LNCaP clone FGC (cell line): Measurements from ENCODE around the gene UNC13A.
"Not testable (repeated sequence)": the region's sequence is repeated elsewhere in the genome, so short reads cannot be mapped to it uniquely, and the experiment has no call there.

Source experiments
- DNase-seq: peaks from one replicate; pipeline ENCODE4 v3.0.0-alpha.2; 2011; ENCODE audit warnings: low read depth
- H3K4me3 ChIP-seq: 2 replicates; pipeline ENCODE4 v1.5.1; 2011; ENCODE audit warnings: mild to moderate bottlenecking, low read depth, low read length, control low read depth
- TF ChIP-seq, protein P1 (sequence below): IDR thresholded peaks from 2 replicates; pipeline ENCODE4 v1.5.1; 2012; ENCODE audit warnings: mild to moderate bottlenecking; ENCODE audit not compliant: control insufficient read depth, insufficient read depth; ENCODE audit errors: extremely low read depth

UNC13A gene

DNA sequence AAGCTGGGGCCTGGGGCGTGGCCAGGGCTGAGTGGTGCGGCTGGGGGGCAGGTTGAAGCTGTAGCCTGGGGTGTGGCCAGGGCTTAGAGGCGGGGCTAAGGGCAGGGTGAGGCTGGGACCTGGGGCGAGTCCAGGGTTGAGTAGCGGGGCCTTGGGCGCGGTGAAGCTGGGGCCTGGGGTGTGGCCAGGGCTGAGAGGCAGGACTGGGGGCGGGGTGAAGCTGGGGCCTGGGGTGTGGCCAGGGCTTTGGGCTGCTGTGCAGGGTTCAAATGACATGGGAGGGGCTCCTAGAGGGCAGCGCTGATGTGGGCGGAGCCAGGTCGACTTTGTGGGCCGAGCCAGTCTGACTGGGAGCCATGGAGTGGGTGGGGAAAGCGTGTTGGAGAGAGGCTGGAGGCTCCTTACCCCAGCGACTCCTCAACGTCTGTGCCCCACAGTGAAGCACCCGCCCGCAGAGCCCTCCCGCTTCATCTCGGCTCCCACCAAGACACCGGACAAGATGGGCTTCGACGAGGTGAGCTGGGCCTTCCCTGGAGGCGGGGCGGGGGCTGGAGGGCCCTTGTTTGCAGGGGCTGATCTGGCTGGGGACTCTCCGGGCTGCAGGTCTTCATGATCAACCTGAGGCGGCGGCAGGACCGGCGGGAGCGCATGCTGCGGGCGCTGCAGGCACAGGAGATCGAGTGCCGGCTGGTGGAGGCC lies 111.2 kb downstream of the UNC13A start:
- DNase-seq = no peak
- TF ChIP-seq, protein P1, sequence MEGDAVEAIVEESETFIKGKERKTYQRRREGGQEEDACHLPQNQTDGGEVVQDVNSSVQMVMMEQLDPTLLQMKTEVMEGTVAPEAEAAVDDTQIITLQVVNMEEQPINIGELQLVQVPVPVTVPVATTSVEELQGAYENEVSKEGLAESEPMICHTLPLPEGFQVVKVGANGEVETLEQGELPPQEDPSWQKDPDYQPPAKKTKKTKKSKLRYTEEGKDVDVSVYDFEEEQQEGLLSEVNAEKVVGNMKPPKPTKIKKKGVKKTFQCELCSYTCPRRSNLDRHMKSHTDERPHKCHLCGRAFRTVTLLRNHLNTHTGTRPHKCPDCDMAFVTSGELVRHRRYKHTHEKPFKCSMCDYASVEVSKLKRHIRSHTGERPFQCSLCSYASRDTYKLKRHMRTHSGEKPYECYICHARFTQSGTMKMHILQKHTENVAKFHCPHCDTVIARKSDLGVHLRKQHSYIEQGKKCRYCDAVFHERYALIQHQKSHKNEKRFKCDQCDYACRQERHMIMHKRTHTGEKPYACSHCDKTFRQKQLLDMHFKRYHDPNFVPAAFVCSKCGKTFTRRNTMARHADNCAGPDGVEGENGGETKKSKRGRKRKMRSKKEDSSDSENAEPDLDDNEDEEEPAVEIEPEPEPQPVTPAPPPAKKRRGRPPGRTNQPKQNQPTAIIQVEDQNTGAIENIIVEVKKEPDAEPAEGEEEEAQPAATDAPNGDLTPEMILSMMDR = no peak
- H3K4me3 ChIP-seq = no peak overlapping the region

- DNase-seq = no peak
- H3K4me3 ChIP-seq = no peak overlapping the region
- TF ChIP-seq, protein P1 = no peak
These were observed 112.0 kb downstream of the UNC13A start for GRCh38 chr19:17575871-17576757.

DNA sequence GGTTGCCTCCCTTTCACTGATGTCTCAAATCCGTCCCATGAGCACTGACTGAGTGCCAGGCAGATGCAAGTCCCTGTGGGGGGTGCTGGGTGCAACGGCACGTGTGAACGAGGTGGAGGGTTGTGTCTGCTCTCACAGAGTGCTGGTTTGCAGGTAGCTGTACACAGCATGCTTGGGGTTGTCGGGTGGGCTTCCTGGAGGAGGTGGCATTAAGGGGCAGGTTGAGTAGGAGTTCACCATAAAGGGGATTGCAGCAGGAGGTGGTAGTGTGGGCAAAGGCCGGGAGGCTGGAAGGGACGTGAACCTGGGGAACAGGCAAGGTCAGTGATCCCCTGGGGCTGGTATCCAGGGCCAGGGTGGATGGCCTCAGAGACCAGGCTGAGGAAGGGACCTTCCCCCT lies 115.5 kb downstream of the UNC13A start:
- TF ChIP-seq, protein P1 = no peak
- no peak overlapping the region for H3K4me3 ChIP-seq
- DNase-seq = no peak

- TF ChIP-seq, protein P1 = no peak
- DNase-seq = no peak
- H3K4me3 ChIP-seq = no peak overlapping the region
These were observed 117.4 kb downstream of the UNC13A start for GRCh38 chr19:17570791-17571190.

- DNase-seq = not testable (repeated sequence)
These were observed 117.9 kb downstream of the UNC13A start for GRCh38 chr19:17570291-17570690.

DNA sequence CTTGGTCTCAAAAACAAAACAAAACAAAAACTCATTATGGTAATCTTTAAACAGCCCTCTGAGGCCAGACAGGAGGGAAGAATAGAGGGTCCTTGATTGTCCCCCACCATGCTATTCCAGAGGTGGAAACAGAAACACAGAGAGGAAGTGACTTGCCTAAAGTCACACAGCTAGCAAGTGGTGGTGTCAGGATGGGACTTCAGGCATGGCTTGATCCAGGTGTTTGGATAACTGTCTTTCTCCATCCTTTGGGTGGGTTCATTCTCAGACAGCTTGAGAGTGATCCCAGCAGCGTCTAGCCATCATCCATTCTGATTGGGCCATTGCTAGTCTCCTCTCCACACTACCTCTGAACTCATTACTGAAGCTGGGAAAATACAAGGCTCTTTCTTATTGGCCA lies 120.2 kb downstream of the UNC13A start:
- H3K4me3 ChIP-seq = no peak overlapping the region
- TF ChIP-seq, protein P1 = no peak
- no peak for DNase-seq

More at GRCh38 chr19:17570291-17570690, 117.9 kb downstream of the UNC13A start:
- H3K4me3 ChIP-seq = not testable (repeated sequence)

DNA sequence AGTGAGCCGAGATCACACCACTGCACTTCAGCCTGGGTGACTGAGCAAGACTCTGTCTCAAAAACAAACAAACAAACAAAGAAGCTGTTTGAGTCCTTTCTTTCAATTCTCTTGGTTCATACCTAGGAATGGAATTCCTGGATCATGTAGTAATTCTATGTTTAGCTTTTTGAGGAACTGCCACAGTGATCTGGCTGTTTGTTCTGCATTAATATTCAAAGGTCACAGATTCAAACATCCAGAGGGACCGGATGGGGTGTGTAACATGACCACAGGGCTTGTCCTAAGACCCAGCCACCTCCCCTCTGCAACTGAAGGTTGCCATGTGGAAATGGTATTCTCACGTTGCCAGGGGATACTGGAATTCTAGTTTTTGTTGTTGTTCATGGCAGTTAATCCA lies 122.5 kb downstream of the UNC13A start:
- no peak overlapping the region for H3K4me3 ChIP-seq
- TF ChIP-seq, protein P1 = no peak
- DNase-seq = no peak
